ENCODE results near the gene IQCE.
"Not testable (repeated sequence)": the region's sequence is repeated elsewhere in the genome, so short reads cannot be mapped to it uniquely, and the experiment has no call there.

IQCE gene

DNA sequence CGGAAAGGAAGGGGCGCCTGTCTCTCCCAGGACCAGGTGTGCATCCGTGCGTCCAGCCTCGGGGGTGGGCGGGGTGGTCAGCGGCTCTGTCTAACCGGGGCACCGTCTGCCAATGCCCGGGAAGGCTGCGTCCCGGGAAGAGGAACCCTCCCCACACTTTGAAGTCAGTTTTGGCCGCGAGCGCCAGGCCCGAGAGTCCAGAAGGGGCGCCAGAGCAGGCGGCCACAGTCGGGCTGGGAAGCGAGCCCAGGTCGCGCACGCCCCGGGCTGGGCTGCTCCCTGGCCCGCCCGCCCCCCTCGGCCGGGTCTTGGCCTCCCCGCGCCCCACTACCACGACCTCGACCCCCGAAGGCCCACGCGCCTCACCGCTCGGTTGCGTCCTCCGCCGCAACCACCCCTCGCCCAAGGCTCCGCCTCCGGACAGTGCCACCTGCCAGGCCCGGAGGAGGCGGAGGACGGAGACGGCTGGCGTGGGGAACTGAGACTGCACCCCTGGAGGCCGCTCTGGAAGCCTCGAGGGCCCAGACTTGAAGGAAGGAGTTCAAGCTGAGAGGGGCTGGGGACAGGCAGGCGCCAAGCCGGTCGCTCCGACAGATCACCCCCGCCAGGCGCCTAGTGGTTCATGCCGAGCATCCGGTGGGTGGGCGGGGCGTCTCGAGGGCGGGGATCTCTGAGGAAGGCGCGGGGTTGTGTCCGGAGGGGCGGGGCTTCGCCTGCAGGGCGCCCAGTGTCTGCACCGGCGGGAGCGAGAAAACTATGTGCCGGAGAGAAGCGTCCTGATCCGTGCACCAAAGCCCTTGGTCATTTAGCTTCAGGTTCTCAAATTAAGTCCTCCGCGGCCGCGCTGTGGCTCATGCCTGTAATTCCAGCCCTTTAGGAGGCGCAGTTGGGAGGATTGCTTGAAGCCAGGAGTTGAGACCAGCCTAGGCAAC, 3.4 kb upstream of the IQCE start, which contains the start of gene BRAT1:
Gene BRAT1 (minus strand): TSS at position 404 of the 932 bp plus-strand sequence. CDS start 1,093 bp downstream, outside the sequence.
- peak; percentile 43 for TF ChIP-seq CTCF (IDR thresholded peaks at IDR 0.05; ENCODE audit: low read depth, low read length)
- Histone ChIP-seq H3K4me3 (ENCODE audit: low read depth, low read length) (peak within 1 kb of the TSS; percentile 55), H3K9me3 (ENCODE audit: severe bottlenecking) (no peaks in the 10 kb centered on the region), H3K27me3 (ENCODE audit: insufficient read depth, low read depth, severe bottlenecking) (no peaks in the 10 kb centered on the region), H3K27ac (peak within 1 kb of the TSS; percentile 100), H3K36me3 (peaks cover 11% of the 10 kb centered on the region)
- DNase-seq = peak; percentile 98

GRCh38 chr7:2559283-2559950, 638 bp downstream of the IQCE start:
- peak overlapping the region; percentile 72 for H3K27ac ChIP-seq
- peaks cover 3% of the 10 kb centered on the region for H3K36me3 ChIP-seq
- no peak for DNase-seq
- TF ChIP-seq CTCF (IDR thresholded peaks at IDR 0.05; ENCODE audit: low read depth, low read length) = no peak
- no peaks in the 10 kb centered on the region for H3K9me3 ChIP-seq (ENCODE audit: severe bottlenecking)
- no peaks in the 10 kb centered on the region for H3K27me3 ChIP-seq (ENCODE audit: insufficient read depth, low read depth, severe bottlenecking)
- peak overlapping the region; percentile 70 for H3K4me3 ChIP-seq (ENCODE audit: low read depth, low read length)

GRCh38 chr7:2563955-2564354, 5.2 kb downstream of the IQCE start:
- H3K27ac ChIP-seq; DNase-seq; H3K27me3 ChIP-seq (ENCODE audit: insufficient read depth, low read depth, severe bottlenecking); H3K9me3 ChIP-seq (ENCODE audit: severe bottlenecking); H3K36me3 ChIP-seq; H3K4me3 ChIP-seq (ENCODE audit: low read depth, low read length): not testable (repeated sequence)

DNA sequence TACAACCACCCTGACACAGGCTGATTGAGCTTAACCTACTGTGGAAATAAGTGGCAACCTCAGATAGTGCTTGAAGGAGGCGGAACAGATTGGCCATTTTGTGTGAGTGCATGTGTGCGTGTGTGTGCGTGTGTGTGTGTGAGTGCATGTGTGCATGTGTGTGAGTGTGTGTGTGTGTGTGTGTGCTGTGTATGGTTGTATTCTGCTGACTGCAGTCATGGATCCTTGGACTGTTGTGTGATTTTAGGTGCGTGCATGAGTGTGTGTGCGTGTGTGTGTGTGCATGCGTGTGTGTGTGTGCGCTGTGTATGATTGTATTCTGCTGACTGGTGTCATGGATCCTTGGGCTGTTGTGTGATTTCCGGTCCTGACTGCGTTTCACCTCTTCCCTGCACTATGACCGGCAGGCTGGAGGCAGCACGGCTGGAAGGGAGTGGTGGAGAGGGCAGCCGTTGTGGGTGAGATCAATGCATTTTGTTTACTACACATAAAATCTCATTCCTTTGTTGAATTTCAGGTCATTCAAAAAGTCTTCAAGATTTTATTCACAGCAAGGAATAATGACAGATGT, 6.3 kb downstream of the IQCE start:
- Histone ChIP-seq H3K27ac (no peak overlapping the region), H3K9me3 (ENCODE audit: severe bottlenecking) (no peaks in the 10 kb centered on the region)

DNA sequence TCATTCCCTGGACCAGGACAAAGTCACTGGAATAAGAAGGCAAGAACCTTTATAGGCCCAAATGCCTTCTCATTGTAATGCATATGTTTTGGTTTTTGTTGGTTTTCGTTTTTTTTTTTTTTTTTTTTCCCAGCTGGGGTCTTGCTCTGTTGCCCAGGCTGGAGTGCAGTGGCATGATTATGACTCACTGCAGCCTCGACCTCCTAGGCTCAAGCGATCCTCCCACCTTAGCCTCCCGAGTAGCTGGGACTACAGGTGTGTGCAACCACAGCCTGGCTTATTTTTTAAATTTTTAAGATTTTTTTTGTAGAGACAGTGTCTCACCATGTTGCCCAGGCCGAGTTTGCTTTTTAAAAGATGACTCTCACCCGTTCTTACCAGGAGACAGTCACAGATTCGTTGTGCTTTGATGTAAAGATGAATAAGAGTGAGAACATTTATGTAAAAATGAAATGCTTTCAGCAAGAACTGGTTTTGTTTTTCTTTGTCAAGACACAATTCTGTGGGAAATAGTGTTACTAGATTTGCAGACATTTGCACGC, 7.6 kb downstream of the IQCE start:
- H3K27ac ChIP-seq = no peak overlapping the region
- H3K4me3 ChIP-seq (ENCODE audit: low read depth, low read length) = no peak overlapping the region
- TF ChIP-seq CTCF (IDR thresholded peaks at IDR 0.05; ENCODE audit: low read depth, low read length) = no peak
- no peak for DNase-seq
- no peaks in the 10 kb centered on the region for H3K9me3 ChIP-seq (ENCODE audit: severe bottlenecking)
- H3K36me3 ChIP-seq = peaks cover 3% of the 10 kb centered on the region
- no peaks in the 10 kb centered on the region for H3K27me3 ChIP-seq (ENCODE audit: insufficient read depth, low read depth, severe bottlenecking)

More for the DNA sequence above, 6.3 kb downstream of the IQCE start:
- H3K4me3 ChIP-seq (ENCODE audit: low read depth, low read length) = no peak overlapping the region
- no peak for DNase-seq
- H3K27me3 ChIP-seq (ENCODE audit: insufficient read depth, low read depth, severe bottlenecking) = no peaks in the 10 kb centered on the region
- no peak for TF ChIP-seq CTCF (IDR thresholded peaks at IDR 0.05; ENCODE audit: low read depth, low read length)
- peaks cover 3% of the 10 kb centered on the region; the same call in 1 of the 2 replicates for H3K36me3 ChIP-seq
